NCI-H82 treated with DMSO at 0.1 percent for 48 hours (cell line): ENCODE data around the gene PXMP4.

Experiments
- DNase-seq: peaks from one replicate; lab custom pipeline; 2025; ENCODE audit not compliant: unreplicated experiment; lab: John Stamatoyannopoulos, UW

PXMP4 gene

DNA sequence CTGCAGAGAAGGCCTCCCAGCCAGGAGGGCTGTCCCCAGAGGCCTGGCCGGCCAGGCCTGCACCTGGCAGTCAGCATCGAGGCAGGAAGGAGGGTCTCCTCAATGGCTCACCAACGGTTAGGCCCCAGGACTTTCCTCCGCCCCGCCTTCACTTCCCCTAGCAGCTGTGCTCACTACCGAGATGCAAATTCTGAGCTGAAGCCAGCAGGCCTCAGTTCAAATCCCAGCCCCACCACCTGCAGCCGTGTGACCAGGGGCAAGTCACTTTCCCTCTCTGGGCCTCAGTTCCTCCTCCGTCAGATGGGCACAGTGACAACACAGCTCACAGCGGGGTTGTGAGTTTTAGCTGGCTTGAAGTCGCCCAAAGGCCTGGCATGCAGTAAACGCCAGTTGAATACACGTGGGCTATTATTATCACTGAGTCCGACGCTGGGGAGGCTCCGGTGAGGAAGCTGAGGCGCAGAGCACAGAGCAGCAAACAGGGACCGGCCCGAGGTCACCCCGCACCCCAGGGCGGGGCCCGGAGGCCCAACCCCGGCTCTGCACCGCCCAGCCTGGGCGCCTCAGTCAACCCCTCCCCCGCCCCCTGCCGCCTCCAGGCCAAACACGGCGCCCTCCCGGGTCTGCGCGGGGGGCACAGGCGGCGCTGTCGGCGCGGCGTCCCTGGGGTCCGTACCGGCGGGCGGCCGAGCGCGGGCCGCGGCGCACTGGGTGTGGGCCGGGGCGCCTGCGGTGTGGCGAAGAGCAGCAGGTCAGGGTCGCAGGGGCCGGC lies 34.6 kb downstream of the PXMP4 start:
- peak; percentile 86 for DNase-seq

DNA sequence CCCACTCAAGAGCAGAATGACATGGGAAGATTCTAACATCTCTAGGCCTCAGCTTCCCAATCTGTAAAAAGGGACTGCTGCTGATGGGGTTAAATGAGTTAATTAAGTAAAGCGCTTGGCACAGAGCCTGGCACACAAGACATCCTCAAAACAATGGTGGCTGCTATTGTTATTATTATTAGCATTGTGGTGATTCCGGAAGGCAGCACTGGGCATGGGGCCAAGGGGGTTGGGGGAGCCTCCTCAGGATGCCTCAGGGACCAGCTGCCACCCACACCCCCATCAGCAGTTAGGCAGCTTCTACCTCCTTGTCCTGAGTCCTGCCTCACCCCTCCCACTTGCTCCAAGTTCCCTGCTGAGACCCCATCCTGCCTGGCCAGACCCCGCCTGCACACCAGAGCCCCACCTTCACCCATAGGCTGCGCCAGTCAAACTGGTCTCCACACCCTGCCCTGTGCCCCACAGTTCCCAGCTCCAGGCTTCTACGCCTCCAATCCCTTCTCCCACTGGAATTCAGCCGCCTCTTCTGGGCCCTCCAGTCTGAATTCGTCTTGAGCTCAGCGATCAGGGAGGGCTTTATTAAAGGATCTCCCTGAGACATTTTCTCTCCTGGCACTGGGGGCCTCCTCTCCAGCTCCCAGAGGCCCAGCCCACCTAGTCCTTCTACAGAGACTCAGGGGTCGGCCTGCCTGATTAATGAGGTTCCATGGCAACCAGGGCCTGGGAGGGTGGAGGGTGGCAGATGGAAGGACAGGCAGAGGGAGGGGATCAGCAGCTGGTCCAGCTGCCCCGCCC lies 35.4 kb downstream of the PXMP4 start:
- DNase-seq: no peak

DNA sequence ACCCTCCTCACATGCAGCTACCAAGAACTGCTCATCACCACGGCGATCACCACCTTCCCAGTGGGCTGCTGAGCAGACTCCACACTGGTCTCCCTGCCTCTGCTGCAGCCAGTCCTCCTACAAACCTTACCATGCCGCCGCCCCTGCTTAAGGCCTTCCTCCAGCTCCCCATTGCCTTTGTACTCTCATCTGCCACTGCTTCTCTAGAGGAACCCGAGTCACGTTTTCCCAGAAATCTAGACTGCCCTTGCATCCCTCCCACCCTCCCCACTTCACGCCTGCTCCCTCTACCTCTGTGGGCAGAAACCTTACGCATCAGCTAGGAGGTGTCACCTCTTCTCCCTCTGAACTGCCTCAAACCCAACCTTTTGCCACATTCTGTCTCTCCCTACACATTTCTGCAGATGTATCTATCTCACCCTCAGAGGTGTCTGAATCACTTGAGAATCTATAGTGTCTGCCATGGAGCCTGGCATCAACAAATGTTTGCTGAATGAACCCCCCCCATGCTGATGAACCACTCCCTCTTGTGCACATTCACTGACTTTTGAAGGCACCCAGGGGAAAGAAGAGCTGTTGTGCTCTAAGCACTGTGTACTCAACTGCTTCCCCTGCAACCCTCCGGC lies 38.3 kb downstream of the PXMP4 start:
- no peak for DNase-seq

DNA sequence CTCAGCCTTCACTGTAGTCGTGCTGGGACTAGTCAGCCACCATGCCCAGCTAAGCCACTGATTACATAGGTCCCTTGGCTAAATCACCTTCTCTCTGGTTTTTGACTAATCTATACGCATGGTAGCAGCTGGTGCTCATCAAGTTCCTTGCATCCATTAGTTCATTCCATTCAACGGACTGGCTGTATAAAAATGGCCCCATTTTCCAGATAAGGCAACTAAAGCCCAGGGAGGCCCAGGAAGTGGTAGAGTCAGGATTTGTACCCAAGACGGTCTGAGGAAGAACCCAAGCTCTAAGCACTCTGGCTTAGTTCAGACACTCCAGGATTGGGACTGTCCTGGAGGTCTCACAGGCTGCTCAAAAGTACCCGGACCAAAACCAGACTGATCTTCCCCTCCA lies 38.8 kb downstream of the PXMP4 start:
- DNase-seq: no peak

DNA sequence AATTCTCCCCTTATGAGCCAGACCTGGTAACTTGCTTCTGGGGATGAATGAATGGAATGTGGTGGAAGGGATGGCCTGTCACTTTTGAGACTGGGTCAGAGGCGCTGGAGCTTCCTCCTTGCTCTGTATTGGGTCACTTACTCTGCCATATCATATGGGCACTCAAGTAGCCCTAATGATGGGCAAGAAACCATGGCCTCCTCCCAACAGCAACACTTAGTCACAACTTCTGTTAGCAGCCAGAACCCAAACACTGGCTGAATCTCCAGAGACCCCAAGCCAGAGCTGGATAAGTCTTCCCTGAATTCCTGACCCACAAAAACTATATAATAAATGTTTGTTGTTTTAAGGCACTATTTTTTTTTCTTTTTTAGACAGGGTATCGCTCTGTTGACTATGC lies 39.4 kb downstream of the PXMP4 start:
- no peak for DNase-seq

DNA sequence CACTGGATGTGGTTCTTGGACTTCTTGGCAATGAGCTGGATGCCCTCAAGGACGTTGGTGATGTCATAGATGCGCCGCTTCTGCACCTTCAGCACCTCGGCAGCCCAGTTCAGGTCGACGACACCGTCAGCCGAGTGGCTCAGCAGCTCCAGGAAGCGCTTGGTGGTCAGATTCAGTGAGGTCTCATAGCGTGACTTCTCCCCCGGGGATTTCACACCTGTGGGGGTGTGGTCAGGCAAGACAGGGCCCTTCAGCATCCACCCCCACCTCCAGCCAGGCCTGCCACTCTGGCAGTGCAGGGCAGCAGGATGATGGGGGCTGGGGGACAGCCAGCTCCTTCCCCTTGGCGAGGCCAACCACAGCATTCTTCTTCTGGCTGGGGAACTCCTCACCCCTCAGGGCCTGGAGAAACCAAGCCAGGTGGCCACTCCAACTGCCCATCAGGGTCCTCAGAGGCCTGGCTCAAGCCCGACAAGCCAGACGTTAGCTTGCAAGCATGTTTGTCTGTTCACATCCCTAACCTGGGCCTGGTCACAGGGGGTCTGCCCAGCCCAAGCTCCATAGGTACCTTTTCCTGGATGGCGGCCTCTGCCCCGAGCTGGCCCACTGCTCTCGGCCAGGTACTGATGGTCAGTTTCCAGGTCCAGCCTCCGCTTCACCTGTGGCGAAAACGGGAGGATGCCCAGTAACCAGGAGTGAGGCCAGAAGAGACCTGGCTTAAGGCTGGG lies 40.2 kb downstream of the PXMP4 start:
- DNase-seq: no peak

DNA sequence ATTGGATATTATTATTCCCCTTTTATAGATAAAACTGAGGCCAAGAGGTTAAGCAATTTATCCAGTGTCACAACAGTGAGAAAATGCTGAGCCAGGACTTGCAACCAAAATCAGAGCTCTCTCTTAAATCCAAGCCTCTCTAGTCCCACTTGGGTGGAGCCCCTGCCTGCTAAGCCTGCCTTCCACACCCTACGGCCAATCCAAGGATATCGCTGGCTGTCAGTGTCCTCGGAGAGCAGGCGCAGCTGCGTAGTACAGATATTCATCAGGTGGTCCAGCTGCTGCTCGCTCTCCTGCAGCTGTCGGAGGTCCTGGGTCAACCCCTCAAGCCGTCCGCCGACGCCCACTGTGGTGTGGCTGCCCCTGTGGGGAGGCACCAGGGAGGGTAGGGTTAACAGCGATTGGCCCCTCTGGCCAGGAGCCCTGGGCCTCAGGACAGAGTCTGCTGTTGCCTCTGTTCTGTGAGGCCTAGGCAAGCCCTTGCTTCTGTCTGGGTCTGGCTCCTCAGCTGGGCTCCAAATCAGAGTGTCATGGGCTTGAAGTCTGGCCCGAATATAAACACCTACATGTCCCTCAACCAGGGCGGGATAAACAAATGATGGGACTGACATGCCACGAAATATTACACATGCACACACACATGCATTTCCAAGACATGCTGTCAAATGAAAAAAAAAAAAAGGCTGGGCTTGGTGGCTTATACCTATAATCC lies 42.0 kb downstream of the PXMP4 start:
- no peak for DNase-seq

DNA sequence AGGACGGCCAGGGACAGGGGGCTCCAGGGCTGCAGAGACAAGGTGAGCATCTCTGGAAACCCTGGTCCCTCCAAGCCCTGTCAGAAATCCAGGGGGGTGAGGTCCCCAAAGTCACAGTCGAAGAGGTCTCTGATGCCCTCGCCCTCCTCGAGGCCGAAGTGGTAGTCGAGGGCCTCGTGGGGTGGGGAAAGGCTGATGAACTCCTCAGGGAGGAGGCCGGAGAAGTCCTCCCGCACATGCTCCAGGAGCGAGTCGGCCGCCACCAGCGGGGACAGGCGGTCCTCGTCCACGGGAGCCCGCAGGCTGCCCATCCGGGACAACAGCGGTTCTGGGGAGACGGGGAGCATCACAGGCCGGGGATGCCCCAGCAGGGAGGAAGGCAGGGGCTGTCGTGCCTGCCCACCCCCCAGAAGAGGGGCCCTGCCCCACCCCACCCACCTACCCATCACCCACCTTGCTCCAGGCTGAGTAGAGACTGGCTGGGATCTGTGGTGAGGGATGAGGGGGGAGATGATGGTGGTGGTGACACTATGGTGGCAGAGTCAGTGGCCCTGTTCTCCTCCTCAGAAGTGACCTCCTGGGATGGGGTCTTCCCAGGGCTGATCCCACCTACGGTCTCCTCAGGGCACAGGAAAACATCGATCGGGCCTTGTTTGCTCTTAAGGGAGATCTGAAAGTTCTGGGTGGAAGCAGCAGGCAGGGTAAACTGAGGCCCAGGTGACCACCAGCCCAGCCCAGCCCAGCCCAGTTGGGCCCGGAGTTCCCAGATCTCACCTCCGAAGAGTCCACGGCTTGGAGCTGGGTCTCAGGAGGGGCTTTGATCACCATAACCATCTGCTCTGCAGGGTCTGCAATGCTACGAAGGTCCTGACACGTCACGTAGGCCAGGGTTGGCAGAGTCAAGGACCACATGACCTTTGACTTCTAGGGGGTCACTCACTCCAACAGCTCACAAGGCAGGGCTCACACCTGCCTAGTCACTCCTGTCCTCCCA lies 43.2 kb downstream of the PXMP4 start:
- DNase-seq: no peak

DNA sequence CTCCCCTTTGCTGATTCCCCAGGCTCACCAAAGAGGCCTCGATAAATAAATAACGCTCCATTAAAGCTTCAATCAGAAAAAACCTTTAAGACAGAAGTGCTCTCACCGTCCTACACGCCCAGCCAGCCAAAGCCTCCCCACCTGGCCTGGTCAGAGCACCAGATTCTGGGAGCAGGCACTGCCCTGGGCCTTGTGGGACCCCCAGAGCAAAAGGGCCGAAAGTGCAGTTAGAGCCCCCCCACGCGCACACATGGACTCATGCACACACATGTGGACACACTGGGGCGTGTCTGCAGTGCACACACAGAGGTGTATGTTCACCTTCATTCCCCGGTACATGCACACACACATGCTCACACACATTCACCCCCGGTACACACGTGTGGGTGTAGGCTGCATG lies 44.0 kb downstream of the PXMP4 start:
- no peak for DNase-seq

DNA sequence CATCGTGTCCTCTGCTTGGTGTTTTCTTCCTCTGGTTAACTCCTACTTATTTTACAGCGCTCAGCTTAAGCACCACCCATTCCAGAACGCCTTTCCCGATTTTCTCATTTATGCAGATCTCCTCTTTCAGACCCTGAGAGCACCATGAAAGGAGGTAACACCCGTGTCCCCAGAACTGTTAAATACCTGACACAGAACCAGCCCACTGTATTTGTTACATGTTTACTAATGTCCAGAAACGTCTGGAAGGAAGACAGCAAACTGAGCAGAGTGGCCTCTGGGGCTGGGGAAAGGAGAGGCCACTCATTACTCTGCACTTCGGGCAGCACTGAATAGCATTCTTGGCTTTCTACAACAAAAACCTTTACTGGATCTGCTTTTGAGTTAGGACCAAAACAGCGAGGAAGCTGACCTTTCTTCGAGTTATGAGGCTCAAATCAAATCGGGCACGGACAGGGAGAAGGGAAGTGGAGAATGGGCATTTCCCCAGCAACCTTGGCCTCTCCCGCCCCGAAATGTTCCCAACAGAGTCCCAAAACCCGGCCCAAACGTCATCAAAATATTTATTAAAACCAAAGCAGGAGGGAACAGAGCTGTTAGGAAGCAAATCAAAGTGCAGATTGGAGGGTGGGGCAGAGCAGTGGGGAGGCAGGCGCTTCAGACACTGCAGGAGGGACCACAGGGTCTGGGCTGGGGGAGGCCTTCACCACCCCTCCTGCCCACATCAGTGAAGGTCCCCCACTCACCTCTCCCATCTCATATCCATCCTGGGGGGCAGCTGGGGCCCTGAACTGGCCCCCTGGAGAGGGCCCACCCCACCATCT lies 44.8 kb downstream of the PXMP4 start:
- no peak for DNase-seq

DNA sequence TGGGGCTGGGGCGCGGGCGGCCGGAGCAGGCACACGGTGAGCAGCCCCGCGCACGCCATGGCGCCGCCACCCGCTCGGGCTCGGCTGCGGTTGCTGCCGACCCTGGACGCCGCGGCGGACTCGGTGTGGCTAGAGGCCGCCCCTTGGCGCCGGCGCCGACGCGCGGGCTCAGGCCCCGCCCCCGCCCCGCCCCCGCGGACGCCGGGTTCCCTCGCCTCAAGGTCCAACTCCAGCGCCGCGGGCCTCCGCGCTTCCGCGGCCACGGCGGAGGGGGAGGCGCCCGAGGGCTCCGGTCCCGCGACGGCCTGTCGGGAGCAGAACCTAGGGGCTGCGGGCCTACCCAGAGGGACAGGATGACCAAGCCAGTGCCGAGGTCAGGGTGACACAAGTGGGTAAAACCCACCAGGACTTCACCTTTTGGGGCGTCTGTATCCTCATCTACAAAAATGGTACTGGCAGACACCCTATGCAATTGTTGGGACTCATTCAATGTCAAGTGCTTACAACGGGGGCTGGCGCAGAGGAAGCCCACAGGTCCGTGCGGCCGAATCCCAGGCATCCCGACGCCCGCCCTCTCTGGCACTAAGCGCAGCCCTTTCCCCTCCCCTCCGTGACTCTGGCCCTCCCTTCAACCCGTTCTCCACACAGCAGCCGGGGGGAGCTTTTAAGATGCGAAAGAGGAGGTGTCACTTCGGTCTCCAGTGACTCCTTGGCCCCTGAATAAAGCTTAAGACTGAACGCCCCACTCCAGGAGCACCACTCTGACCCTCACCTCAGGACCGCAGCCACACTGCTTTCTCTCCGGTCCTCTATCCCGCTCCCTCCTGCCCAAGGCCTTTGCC lies 45.6 kb downstream of the PXMP4 start, which contains the start of gene NECAB3:
TSS of gene NECAB3 (minus strand) at position 135 of the 842 bp plus-strand sequence. CDS start at position 59, 76 bp downstream.
- peak; percentile 60 for DNase-seq

DNA sequence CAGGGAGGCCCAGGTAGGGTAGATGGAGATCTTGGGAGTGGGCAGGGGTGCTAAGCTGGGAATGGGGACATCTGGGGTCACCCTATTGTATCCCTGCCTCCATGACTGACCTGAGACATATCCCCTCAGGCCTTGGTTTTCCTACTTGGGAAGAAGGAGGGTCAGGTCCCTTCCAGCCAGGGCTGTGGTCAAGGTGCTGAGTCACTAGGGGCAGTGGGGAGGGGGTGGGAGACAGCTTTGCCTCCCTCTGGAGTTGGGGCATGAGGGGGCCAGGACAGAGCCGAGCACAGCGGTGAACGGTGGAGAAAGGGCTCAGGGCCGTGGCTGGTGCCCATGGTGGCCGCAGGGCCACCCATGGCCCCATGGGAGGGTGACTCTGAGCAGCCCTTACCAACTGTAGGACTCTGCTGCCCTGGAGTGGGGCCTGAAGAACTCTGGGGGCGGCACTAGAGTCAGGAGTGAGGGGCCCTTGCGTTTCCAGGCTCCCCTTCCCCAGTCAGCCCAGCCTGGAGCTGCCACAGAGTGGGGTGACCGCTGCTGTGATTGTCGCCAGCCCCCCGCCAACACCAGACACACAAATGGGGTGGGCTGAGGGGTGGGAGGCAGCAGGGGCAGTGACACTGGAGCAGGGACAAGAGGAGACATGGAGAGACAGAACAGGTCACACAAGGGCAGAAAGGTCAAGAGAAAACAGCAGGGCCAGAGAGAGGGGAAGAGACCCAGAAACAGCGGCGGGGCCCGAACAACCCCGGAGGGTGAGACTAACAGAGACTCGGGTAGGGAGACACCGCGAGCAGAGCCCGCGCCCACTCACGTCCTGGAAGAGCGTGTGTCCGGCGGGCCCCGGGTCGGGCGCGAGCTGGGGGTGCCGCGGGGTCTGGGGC lies 46.5 kb downstream of the PXMP4 start:
- no peak for DNase-seq

DNA sequence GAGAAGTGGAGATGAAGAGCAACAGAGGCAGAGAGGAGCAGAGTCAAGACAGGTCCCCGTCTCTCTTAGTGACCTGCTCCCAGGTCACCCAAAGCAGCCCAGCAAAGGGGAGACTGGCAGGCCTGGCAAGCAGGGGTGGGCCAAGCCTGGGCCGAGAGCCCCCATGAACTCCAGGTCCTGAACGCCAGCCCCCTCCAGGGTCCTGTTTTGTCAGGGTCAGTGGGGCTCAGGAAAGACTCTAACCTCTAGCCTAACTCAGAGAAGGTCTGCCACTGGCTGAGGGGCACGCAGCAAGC lies 47.0 kb downstream of the PXMP4 start:
- DNase-seq: no peak

DNA sequence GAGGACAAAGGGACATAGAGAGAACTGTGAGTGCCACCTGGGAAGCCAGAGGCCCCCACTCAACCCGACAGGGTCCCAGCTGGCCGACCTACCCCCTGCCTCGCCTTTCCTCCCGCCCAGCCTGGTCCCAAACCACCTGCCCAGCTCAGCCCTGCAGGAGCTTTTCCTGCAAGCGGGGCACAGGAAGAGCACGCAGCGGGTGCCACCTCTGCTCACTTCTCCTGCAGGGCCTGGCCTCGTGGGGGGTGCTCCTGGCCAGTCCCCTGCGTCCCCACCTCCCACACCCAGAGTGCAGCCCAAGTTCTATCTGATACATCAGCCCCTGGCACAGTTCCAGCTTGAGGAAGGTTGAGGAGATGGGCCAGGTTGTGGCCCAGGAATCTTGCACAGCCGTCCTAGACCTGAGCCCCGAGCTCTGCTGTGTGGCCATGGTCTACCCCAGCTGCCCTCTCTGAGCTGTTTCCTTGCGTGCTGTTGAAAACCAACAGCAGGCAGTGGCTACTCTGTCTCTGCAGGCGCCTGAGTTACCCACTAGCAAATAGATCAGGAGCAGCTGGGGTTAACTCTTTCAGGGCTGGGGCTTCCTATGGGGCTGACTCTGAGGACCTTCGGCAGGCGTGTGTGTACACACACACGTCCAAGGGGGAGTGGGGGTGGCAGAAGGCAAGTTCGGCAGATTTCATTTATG lies 47.5 kb downstream of the PXMP4 start:
- no peak for DNase-seq

DNA sequence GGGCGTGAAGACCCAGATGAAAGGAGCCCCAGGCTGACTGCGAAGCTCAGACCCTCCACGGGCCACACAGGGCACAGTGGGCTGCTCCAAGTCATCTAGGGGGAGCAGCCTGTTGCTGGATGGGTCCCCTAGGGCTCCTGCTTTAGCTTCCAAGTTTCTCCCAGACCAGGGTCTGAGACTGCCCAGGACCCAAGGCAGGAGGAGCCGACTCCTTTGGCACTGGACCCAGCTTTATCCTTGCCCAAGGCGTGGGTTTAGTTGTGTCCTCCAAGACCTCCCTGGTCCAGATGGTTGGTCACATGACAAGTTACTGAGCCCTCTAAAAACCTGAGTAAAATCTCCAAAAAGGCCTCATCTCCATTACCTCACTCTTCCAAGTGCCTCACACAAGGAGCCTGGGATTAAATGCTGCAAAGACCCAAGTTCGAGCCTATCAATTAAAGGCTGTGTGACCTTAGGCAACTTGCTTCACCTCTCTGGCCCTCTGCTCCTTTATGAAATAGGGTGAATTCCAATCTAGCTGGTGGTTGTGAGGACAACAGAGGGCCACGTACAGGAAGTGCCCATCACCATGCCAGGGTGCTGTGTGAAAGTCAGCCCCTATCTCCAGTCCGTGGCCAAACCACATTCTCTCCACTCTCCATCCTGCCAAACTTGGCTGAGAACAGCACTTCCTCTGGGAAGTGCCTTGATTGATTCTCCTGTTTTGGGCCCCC lies 48.4 kb downstream of the PXMP4 start:
- DNase-seq: no peak
